ENCODE data around the gene KBTBD3.
A peak's percentile ranks its signal among the peaks of the same experiment; 100 is the strongest.

DNA sequence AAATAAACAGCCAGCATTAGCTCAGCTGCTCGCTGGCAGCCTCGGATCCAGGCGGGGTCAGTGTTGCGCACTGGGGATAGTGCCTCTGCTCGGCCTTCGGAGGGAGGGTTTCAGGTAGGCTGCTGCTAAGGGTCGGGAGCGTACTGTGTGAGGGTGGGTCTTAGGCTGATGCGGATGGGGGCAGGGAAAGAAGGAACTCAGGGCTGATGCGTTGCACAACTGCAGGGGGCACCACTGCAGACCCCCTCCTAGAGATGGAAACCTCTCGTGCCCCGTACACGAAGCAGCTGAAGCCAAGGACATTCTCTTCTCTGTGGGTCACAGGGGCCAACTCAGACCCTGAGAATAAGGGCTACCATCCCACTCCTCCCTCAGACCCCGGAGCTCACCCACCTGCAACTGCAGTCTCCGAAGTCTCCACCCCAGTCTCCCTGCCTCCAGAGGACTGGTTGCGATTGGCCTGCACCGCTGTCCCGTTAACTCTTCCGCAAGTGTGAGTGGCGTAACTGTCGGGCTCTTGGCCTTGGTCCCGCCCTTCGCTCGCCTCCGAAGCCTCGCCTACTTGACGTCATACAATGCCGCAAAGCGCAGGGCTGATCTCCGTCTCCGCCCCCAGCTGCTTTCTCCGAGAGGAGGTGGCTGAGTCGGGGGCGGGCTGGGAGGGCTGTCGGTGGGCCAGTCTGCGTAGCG is at the start of gene KBTBD3:
- TF ChIP-seq CTCF (IDR thresholded peaks at IDR 0.05) (peak in 2 of 3 donors; percentile 36 to 52), POLR2A (IDR thresholded peaks at IDR 0.05) (peak; percentile 90)

All from ovary (tissue), 3 donors.